GM18519 (cell line): ENCODE results near the gene NOXA1.
"Not testable (repeated sequence)": the region's sequence is repeated elsewhere in the genome, so short reads cannot be mapped to it uniquely, and the experiment has no call there.

Experiments
- ATAC-seq: cut with Tn5 transposase; IDR thresholded peaks from one replicate; pipeline ENCODE4 v1.9.1; 2021; ENCODE audit warnings: mild to moderate bottlenecking, moderate library complexity; ENCODE audit not compliant: unreplicated experiment, low FRiP score

The NOXA1 gene

DNA sequence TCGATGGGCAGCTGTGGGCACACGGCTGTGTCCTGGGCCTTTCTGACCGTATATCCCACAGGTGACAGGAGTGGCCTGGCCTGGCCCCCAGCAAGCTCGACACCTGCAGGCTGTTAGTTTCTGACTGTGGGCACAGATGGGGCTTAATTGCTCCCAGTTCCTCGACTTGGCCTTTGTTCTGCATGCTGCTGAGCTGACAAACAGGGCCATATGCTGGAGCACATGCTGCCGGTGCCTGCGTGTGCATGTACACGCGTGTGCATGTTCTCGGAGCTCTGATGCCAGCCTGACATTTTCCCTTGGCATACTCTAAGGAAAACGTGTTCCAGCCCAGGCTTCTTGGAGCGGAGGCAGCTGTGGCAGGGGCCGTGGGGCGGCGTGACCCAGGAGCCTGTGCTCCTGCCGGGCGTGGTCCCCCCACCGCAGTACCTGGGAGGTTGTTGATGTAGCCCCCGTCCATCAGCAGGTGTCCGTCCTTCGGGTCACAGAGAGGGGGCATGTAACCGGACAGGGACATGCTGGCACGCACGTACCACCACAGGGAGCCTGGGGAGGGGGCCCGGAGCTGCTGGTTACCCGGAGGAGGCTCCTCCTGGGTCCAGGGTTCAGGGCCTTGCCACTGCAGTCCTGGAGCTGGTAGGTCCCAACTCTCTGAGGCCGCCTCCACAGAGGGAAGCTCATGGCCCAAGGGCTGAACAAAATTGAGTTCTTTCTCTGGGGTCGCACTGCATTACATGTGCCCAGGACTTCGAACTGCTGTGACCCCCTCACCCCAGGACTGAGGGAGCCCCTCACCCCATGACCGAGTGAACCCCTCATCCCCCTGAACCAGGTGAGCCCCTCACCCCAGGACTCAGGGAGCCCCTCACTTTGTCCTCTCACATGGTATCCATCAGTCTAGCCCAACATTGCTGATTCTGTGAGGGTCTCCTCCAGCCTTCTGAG, 40.1 kb downstream of the NOXA1 start:
- ATAC-seq, result no peak

DNA sequence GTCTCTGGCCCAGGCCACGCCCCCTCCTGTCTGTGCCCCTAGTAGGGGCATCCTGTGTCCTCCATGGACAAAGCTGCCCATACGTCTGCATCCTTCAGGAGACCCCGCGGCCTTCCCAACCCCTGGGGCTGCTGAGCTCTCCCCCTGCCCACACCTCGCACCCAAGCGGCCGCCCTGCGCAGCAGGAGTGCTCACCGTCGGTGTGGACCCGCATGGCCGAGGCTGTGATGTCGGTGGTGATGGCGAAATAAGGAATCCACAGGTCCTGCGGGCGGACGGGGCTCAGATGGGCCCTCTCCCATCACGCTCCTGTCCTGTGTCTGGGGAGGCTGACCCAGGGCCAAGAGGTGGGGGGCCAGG, 40.7 kb downstream of the NOXA1 start:
- no peak for ATAC-seq

DNA sequence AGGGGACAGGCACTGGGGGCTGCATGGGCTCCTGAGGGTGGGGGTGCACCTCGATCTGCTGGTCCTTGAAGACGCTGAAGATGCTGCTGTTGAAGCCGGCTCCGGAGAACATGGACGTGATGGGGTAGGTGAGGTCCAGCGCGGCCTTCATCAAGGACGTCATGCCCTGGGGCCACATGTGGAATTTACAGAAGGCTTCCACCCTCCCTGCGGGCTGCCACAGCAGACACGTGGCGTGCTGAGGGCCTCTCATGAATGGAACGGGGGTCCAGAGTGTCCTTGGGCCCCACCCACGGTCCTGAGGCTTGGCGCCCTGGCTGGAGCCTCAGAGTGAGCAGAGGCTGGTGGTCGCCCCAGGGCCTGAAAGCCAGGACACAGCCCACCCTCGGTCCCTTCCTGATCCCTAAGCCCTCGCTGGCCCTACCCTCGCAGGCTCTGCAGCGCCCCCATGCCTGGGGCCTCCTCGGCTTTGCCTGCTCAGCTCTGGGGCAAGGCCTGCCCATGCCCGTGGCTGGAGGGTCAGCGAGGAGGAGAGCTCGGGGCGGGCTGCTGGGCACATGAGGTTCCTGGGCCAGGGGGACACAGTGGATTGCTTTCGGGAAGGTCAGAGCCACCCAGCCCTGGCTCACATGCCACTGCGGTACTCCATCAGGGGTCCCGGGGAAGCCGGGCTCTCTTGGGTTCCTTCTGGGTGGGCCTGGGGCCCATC, 41.3 kb downstream of the NOXA1 start:
- ATAC-seq, result no peak

DNA sequence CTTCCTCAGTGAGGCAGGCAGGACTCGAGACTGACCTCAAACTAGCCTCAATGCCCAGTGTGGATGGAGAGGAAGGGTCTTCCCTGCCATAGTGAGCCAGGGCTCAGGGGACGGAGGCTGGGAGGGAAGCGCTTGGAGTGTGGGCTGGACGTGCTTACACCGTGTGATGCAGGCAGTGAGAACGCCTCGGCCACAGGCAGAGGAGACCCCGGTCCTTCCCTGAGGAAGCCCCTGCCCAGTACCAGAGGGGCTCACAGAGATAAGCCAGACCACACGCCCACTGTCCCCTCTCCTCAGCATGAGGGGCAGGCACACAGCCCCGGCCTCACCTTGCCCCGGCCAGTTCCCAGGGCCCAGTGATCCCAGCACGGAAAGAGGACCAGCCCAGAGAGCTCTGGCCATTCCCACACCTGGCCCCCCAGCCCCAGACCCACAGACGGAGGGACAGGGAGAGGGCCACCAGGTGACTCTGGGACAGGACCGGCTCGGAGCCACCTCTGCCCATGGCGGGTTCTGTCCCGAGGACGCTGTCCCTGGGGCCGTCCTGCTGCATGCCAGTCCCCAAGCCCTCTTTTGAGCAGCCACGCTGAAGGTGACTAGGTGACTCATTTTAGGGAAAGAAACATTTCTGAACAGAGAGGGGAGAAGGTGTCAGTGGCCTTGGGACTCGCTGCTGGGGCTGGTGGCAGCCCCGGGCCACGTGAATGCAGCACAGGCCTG, 42.0 kb downstream of the NOXA1 start:
- no peak for ATAC-seq

DNA sequence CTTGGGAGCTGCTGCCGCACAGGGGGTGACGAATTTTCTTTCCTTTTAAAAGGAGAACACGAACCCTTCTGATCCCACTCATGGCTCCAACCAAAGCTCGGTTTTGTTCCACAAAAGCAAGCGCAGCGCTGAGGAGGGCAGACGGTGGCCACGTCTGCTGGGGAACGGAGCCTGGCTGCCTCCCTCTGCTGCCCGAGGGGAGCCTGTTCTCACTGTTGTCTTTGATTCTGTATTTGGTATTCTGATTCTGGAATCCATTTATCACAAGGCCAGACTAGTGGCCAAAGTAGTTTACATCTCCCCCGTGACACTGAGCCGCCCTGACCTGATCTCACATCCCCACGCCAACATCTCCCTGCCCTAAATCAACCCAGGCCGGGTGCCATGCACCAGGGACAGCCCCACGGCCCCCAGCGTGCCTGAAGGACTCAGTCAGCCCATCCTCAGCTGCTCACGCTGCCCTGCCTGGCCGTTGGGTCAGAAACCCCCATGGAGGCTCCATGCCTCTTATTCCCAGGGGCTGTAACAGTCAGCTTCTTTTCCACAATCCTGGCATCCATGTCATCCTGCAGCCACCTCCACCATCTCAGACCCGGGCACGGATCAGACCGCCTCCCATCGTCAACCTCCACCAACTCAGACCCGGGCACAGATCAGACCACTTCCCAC, 42.7 kb downstream of the NOXA1 start:
- no peak for ATAC-seq

DNA sequence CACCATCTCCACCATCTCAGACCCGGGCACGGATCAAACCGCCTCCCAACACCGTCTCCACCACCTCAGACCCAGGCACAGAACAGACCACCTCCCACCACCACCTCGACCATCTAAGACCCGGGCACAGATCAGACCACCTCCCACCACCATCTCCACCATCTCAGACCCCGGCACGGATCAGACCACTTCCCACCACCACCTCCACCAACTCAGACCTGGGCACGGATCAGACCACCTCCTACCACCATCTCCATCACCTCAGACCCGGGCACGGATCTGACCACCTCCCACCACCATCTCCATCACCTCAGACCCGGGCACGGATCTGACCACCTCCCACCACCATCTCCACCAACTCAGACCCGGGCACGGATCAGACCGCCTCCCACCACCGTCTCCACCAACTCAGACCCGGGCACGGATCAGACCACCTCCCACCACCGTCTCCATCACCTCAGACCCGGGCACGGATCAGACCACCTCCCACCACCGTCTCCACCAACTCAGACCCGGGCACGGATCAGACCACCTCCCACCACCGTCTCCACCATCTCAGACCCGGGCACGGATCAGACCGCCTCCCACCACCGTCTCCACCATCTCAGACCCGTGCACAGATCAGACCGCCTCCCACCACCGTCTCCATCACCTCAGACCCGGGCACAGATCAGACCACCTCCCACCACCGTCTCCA, 43.3 kb downstream of the NOXA1 start:
- not testable (repeated sequence) for ATAC-seq

DNA sequence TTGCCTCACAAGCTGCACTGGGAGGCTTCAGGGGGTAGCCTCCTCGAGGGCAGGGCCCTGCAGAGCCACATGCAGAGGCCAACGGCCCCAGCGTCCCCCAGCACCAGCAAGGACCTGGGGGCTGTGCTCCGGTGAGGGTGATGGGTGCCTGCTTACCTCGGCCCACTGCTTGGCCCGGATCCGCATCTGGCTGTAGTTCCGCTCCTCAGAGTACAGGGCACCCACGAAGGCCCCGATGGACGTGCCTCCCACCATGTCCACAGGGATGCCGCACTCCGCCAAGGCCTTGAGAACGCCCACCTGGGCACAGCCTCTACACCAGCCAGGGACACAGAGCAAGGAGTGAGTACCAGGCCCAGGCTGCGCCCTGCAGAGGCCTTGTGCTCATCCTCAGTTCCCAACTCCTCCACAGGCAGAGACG, 44.0 kb downstream of the NOXA1 start:
- ATAC-seq, result no peak

DNA sequence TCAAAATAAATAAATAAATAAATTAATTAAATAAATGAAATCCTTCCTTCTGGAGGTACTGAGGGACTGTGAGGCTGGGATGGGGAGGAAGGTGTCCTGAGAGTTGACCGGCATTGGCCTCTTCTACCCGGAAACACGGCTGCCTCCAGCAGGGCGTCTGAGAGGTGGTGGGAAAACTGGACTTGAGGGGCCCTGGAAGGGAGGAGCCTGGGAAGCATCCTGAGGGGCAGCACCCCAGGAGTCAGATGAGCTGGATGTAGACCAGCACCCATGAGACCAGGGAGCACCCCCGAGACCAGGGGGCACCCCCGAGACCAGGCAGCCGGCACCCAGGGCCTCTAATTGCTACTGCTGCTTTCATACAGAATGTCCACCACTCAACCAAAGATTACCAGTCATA, 44.7 kb downstream of the NOXA1 start:
- no peak for ATAC-seq

DNA sequence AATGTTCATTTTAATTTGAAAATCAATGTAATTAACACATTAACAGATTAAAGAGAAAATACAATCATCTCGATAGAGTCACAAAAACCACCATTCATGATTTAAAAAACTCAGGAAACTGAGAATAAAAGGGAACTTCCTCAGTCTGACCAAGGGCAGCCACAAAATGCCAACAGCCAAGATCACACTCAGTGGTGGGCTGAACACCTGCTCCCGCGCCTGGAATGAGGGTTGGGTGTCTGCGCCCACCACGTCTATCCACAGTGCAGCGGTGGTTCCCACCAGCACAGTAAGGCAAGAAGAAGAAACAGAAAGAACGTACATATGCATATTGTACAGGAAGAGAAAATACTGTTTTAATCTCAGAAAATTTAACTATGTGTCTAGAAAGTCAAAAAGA, 47.6 kb downstream of the NOXA1 start:
- ATAC-seq, result no peak

DNA sequence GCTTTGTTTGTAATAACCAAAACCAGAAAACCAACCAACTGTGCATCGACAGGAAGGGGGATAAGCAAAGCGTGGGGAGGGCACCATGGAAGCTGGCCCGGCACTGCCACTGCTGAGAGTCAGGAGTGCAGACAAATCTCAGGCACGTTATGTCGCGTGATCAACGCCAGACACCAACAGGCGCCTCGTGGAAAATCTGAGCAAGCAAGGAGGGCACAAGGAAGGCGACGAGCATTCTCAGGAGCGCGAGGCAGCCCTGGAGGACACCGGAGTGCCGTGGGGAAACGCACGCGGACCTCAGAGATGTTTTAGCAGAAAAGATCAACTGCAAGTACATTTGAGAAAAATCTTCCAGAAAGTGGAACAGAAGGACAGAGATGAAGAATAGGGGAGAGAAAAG, 51.1 kb downstream of the NOXA1 start:
- no peak for ATAC-seq

DNA sequence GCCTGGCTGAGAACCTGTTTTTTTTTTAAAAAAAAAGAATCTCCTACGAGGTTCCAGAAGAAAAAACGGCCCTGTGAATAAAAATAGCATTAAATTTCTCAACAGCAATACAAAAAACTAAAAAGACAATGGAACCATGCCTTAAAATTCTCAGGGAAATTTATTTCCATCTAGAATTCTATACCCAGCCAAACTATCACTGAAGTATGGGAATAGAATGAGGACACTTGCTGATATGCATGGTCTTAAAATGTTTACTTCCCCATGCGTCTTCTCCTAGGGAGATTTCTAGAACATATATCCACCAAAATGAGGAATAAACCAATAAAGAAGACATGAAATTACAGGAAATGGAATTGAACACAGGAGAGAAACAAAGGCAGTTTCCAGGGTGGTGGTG, 52.5 kb downstream of the NOXA1 start:
- no peak for ATAC-seq

DNA sequence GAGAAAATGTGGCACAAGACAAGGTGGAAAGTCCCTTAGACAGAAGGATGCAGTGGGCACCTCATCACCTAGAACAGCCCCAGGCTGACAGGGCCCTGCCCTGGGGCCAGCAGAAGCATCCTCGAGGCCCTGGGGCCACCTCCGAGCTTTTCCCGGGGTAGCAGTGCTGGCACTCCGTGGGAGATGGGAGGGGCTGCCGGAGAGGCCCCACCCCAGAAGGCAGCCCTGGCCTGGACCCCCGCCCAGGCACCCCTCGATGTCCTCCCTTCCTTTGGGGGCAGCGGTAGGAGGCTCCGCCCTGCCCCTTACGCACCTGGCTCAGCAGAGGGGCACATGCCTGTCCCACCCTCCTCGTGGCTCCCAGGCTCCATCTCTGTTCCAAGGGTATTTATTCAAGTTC, 53.7 kb downstream of the NOXA1 start:
- ATAC-seq, result no peak

DNA sequence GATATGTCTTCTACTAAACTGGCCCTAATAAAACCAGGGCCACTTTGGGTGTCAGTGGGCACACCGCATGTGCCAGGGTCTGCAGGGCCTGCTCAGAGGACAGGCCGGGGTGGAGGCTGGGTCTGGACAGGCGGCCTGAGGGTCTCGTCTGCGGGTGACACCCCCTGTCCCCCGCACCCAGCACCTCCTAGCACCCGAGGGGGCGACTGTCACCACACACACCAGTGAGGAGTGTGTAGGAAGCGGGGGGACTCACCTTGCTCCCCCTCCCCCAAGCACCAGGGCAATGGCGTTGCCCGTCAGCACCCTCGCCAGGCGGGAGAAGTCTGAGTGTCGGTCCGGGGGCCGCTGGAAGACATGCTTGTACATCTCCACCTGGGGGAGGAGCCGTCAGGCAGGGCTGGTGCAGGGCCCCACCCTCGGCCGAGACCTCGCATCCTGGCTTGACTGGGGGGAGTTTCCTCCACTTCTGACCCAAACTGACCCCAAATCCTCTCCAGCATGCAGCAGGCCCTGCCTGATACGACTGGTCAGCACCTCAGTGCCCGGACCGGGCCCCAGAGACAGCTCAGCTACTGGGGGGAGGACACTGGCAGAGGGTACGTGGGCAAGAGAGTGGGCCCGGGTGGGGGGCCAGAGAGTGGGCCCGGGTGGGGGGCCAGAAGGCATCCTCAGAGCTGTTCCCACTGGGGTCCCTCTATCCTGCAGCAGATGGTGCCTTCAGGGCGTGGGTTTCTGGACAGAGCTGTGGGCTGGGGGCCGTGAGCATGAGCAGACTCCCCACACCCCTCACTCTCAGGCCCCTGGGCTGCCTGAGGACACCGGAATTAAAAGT, 54.8 kb downstream of the NOXA1 start:
- no peak for ATAC-seq

DNA sequence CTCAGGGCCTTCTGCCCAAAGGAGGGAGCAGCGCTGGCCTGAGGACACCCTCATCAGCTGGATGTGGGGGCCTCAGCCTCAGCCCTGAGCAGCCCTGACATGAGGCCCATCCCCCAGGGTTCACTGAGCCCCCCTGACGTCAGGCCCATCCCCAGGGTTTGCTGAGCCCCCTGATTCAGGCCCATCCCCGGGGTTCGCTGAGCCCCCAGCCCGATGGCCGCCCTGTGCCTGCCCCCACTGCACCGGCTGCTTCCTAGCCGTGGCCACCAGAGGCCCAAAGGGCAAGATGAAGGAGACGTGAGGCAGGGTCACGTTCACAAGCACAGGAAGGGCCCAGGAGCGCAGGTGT, 55.4 kb downstream of the NOXA1 start:
- ATAC-seq, result no peak

DNA sequence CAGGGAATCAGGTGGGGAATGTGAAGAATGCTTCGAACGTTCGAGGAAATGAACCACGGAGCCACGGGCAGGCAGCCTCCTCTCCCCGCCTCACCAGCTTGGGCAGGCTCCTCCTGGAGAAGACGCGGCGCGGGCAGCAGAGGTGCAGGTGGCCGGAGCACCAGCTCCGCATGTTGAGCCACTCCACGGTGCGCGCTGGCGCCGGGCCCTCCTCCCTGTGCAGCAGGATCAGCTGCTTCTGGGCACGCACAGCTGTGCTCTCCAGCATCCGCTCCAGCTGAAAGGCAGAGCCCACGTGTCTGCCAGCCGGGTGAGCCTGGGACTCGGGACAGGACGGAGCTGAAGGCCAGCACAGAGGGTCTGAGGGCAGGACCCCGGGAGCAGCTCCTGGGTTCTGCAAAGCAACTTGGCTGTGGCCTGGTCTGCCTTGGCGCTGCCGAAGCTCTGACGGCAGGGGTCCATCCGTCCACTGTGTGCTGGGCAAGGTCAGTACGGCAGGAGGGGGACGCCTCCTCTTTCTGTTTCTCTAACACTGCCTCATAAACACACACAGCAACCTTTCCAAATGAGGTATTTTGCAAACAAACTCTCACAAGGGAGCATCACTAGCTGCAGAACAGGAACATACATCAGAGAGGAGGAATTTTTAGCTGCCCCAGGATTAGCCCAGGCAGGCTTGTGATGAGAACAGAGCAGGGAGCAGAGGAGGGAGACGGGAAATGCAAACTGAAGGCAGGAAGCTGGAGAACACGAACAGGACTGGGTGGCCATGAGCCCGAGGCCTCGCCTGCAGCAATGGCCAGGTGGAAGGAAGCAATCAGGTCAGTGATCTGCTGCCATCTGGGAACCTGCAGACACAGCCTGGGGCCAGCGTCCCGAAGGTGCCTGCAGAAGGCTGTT, 56.0 kb downstream of the NOXA1 start:
- ATAC-seq, result no peak

DNA sequence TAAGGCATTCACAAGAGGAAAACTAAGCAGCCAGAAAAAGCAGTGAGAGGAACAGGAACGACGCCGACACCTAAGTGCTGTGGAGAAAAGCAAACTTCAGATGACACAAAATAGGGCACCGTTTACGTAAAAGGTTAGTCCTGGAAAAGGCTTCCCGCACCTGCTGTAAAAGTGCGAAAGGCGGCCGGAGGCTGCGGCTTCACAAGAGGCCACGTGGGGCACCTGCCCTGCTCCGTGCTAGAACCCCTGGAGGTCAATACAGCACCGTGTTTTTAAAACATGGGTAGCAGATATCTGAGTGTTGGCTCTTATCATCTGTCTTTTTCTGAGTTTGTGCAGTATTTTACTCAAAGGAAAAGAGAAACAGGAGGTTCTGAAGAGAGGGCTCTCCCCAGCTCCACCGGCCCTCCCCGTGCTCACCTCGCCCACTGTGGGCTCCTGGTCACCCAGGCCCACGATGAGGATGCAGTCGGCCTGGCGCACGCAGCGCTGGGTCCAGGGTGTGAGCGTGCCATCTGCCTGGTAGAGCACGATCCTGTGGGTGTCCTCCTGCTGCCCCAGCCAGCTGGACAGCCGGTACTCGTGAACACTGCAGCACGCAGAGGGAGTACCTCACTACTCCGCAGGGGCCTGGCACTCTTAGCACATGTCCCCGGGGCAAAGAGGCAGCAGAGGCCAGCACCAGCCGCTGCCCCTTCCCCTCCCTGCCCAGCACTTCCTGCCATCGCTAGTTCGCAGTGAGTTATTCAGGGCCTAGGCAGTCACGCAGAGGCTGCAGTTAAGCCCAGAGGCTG, 56.9 kb downstream of the NOXA1 start:
- ATAC-seq, result no peak
